Measurements from ENCODE around the gene GMPR. TPM values are rescaled to one million over a fixed set of nuclear protein-coding genes. Genes with fewer than 3 reads are reported as not detected.
A peak's percentile ranks its signal among the peaks of the same experiment; 100 is the strongest.
"Not testable (repeated sequence)": the region's sequence is repeated elsewhere in the genome, so short reads cannot be mapped to it uniquely, and the experiment has no call there.

GMPR gene
- total RNA-seq, 1 experiment from 2014 or later: 24.0 TPM

DNA sequence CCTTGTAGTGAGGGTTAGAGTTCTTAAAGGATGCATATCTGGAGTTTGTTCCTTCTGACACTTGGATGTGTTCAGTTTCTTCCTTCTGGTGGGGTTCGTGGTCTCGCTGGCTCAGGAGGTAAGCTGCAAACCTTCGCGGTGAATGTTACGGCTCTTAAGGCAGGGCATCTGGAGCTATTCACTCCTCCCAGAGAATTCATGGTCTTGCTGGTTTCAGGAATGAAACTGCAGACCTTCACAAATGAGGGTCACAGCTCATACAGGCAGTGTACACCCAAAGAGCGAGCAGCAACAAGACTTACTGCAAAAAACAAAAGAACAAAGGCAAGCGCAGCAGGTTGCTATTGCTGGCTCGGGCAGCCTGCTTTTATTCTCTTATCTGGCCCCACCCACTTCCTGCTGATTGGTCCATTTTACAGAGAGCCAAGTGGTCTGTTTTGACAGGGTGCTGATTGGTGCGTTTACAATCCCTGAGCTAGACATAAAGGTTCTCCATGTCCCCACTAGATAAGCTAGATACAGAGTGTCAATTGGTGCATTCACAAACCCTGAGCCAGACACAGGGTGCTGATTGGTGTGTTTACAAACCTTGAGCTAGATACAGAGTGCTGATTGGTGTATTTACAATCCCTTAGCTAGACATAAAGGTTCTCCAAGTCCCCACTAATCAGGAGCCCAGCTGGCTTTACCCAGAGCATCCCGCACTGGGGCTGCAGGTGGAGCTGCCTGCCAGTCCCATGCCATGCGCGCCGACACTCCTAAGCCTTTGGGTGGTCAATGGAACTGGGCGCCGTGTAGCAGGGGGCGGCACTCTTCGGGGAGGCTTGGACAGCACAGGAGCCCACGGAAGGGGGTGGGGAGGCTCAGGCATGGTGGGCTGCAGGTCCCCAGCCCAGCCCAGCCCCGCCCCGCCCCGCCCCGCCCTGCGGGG, 12.0 kb upstream of the GMPR start:
- H3K9me2 ChIP-seq (ENCODE audit: insufficient read depth); H3K4me1 ChIP-seq (ENCODE audit: control insufficient read depth in 1 of 2, insufficient read depth in 2 of 2, low read length in 2 of 2); RAD21 ChIA-PET (ENCODE audit: low non-redundant PET in 1 of 2, low total read pairs in 2 of 2, uncharacterized antibody in 2 of 2, unreplicated experiment in 2 of 2); H3K9ac ChIP-seq (ENCODE audit: low read length); H3K36me3 ChIP-seq (ENCODE audit: control insufficient read depth in 1 of 2, insufficient read depth in 2 of 2, low read length in 2 of 2); DNase-seq (ENCODE audit: low read depth, low spot score); BruUV-seq (replicated peaks); H4K20me1 ChIP-seq (ENCODE audit: insufficient read depth); H3K4me2 ChIP-seq (ENCODE audit: low read length); H3K79me2 ChIP-seq (ENCODE audit: insufficient read depth, low read length); H3K27me3 ChIP-seq (ENCODE audit: insufficient read depth, low read length); intact Hi-C loops (cut with micrococcal nuclease); H3K4me3 ChIP-seq (replicated peaks in 1 of 2; ENCODE audit: low read depth in 1 of 2, low read length in 2 of 2); H3K9me3 ChIP-seq (ENCODE audit: control insufficient read depth in 1 of 2, insufficient read depth in 1 of 2, low read depth in 1 of 2, low read length in 2 of 2); CTCF ChIA-PET; H3K27ac ChIP-seq (ENCODE audit: low read depth, low read length); H2AFZ ChIP-seq (ENCODE audit: low read depth, low read length, poor library complexity, severe bottlenecking): not testable (repeated sequence)
- POLR2A ChIA-PET: interaction anchor here (0.6 to 1.2 kb wide), 2 partner anchors 9 to 493 kb away, joined by 3 read pairs; no protein-coding TSS in a partner anchor
- ATAC-seq: peak; percentile 35; the same call in 1 of the 2 replicates

DNA sequence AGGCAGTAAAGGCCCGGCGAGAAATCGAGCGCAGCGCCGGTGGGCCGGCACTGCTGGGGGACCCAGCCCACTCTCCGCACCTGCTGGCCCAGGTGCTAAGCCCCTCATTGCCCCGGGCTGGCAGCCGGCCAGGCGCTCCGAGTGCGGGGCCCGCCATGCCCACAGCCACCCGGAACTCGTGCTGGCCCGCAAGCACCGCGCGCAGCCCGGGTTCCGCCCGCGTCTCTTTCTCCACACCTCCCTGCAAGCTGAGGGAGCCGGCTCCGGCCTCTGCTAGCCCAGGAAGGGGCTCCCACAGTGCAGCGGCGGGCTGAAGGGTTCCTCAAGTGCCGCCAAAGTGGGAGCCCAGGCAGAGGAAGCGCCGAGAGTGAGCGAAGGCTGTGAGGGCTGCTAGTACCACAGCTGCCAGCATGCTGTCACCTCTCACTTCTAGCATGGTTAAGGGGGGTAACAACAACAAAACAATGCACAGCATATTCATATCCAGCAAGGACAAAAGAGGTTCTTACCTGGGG, 11.3 kb upstream of the GMPR start:
- no TSS peak for BruUV-seq (replicated peaks)
- RAD21 ChIA-PET (ENCODE audit: low non-redundant PET in 1 of 2, low total read pairs in 2 of 2, uncharacterized antibody in 2 of 2, unreplicated experiment in 2 of 2): no interaction called here
- H3K27me3 ChIP-seq (ENCODE audit: insufficient read depth, low read length): peaks cover 5% of the 10 kb centered on the region; the same call in 1 of the 2 replicates
- no peak overlapping the region for H3K27ac ChIP-seq (ENCODE audit: low read depth, low read length)
- intact Hi-C loops (cut with micrococcal nuclease): no loop called here
- no peaks in the 10 kb centered on the region for H3K36me3 ChIP-seq (ENCODE audit: control insufficient read depth in 1 of 2, insufficient read depth in 2 of 2, low read length in 2 of 2)
- H3K9me2 ChIP-seq (ENCODE audit: insufficient read depth): no peaks in the 10 kb centered on the region
- H3K79me2 ChIP-seq (ENCODE audit: insufficient read depth, low read length): no peaks in the 10 kb centered on the region
- no peak overlapping the region for H3K4me2 ChIP-seq (ENCODE audit: low read length)
- no peak for TF ChIP-seq EZH2phosphoT487 (IDR thresholded peaks at IDR 0.05; ENCODE audit: borderline replicate concordance)
- no peak for ATAC-seq
- H3K4me3 ChIP-seq (replicated peaks in 1 of 2; ENCODE audit: low read depth in 1 of 2, low read length in 2 of 2): no peak overlapping the region
- H3K9ac ChIP-seq (ENCODE audit: low read length): no peak overlapping the region
- H3K4me1 ChIP-seq (ENCODE audit: control insufficient read depth in 1 of 2, insufficient read depth in 2 of 2, low read length in 2 of 2): no peaks in the 10 kb centered on the region
- CTCF ChIA-PET: interaction anchor here (1.2 kb wide), 1 partner anchor 44 kb away, joined by 3 read pairs; no protein-coding TSS in a partner anchor
- H3K9me3 ChIP-seq (ENCODE audit: control insufficient read depth in 1 of 2, insufficient read depth in 1 of 2, low read depth in 1 of 2, low read length in 2 of 2): no peaks in the 10 kb centered on the region
- no peaks in the 10 kb centered on the region for H4K20me1 ChIP-seq (ENCODE audit: insufficient read depth)
- DNase-seq (ENCODE audit: low read depth, low spot score): no peak
- POLR2A ChIA-PET: interaction anchor here (1.2 kb wide), 1 partner anchor 10 kb away, joined by 3 read pairs; no protein-coding TSS in a partner anchor
- no peak overlapping the region for H2AFZ ChIP-seq (ENCODE audit: low read depth, low read length, poor library complexity, severe bottlenecking)
